ENCODE results near the gene TAF10.

The TAF10 gene

GRCh38 chr11:6612213-6613041 lies at the start of gene TAF10:
TSS of gene TAF10 (minus strand) at chr11:6612216. CDS start at chr11:6612189, 27 bp downstream.
- Histone ChIP-seq H3K36me3 (ENCODE audit: insufficient read depth, low read length) (peaks cover 36% of the 10 kb centered on the region), H3K4me3 (peak within 1 kb of the TSS; percentile 94), H3K27ac (peak within 1 kb of the TSS; percentile 92), H3K9ac (ENCODE audit: insufficient read length) (peak within 1 kb of the TSS; percentile 89), H3K9me3 (ENCODE audit: low read depth, low read length) (no peaks in the 10 kb centered on the region)
- peak; percentile 64 for DNase-seq (ENCODE audit: low read depth, low spot score)
- TF ChIP-seq FOXP2 (optimal IDR thresholded peaks at IDR 0.05; ENCODE audit: control extremely low read depth, extremely low read length, insufficient read depth) = peak; percentile 91
- no peak for TF ChIP-seq EZH2 (IDR thresholded peaks at IDR 0.05)
- peak; percentile 97 for TF ChIP-seq POLR2AphosphoS5 (IDR thresholded peaks at IDR 0.05; ENCODE audit: borderline replicate concordance, low read depth, low read length)

GRCh38 chr11:6660712-6661111 lies 48.7 kb upstream of the TAF10 start:
- Histone ChIP-seq H3K27ac (no peak overlapping the region), H3K9me3 (ENCODE audit: low read depth, low read length) (no peaks in the 10 kb centered on the region), H3K4me3 (no peak overlapping the region), H3K36me3 (ENCODE audit: insufficient read depth, low read length) (no peaks in the 10 kb centered on the region), H3K9ac (ENCODE audit: insufficient read length) (no peak overlapping the region)
- TF ChIP-seq POLR2AphosphoS5 (IDR thresholded peaks at IDR 0.05; ENCODE audit: borderline replicate concordance, low read depth, low read length) (no peak), EZH2 (IDR thresholded peaks at IDR 0.05) (no peak), FOXP2 (optimal IDR thresholded peaks at IDR 0.05; ENCODE audit: control extremely low read depth, extremely low read length, insufficient read depth) (no peak)
- DNase-seq (ENCODE audit: low read depth, low spot score) = no peak

GRCh38 chr11:6658647-6659046 lies 46.6 kb upstream of the TAF10 start:
- H3K9ac ChIP-seq (ENCODE audit: insufficient read length) = no peak overlapping the region
- no peaks in the 10 kb centered on the region for H3K9me3 ChIP-seq (ENCODE audit: low read depth, low read length)
- no peak overlapping the region for H3K27ac ChIP-seq
- TF ChIP-seq FOXP2 (optimal IDR thresholded peaks at IDR 0.05; ENCODE audit: control extremely low read depth, extremely low read length, insufficient read depth) (no peak), POLR2AphosphoS5 (IDR thresholded peaks at IDR 0.05; ENCODE audit: borderline replicate concordance, low read depth, low read length) (no peak), EZH2 (IDR thresholded peaks at IDR 0.05) (no peak)
- no peak overlapping the region for H3K4me3 ChIP-seq
- no peak for DNase-seq (ENCODE audit: low read depth, low spot score)
- no peaks in the 10 kb centered on the region for H3K36me3 ChIP-seq (ENCODE audit: insufficient read depth, low read length)

GRCh38 chr11:6657346-6657745 lies 45.3 kb upstream of the TAF10 start:
- H3K9me3 ChIP-seq (ENCODE audit: low read depth, low read length) = no peaks in the 10 kb centered on the region
- no peak for TF ChIP-seq FOXP2 (optimal IDR thresholded peaks at IDR 0.05; ENCODE audit: control extremely low read depth, extremely low read length, insufficient read depth)
- H3K36me3 ChIP-seq (ENCODE audit: insufficient read depth, low read length) = no peaks in the 10 kb centered on the region
- H3K9ac ChIP-seq (ENCODE audit: insufficient read length) = no peak overlapping the region
- DNase-seq (ENCODE audit: low read depth, low spot score) = no peak
- no peak overlapping the region for H3K27ac ChIP-seq
- no peak overlapping the region for H3K4me3 ChIP-seq

- TF ChIP-seq POLR2AphosphoS5 (IDR thresholded peaks at IDR 0.05; ENCODE audit: borderline replicate concordance, low read depth, low read length) = no peak
- no peak for TF ChIP-seq EZH2 (IDR thresholded peaks at IDR 0.05)
- no peak for TF ChIP-seq FOXP2 (optimal IDR thresholded peaks at IDR 0.05; ENCODE audit: control extremely low read depth, extremely low read length, insufficient read depth)
- Histone ChIP-seq H3K9ac (ENCODE audit: insufficient read length) (peak overlapping the region; percentile 72), H3K9me3 (ENCODE audit: low read depth, low read length) (no peaks in the 10 kb centered on the region), H3K4me3 (peak overlapping the region; percentile 86), H3K36me3 (ENCODE audit: insufficient read depth, low read length) (no peaks in the 10 kb centered on the region), H3K27ac (peak overlapping the region; percentile 46; the same call in 1 of the 2 replicates)
- no peak for DNase-seq (ENCODE audit: low read depth, low spot score)
Observed at GRCh38 chr11:6656936-6657335, 44.9 kb upstream of the TAF10 start.

GRCh38 chr11:6656584-6656915 lies 44.5 kb upstream of the TAF10 start:
- H3K9ac ChIP-seq (ENCODE audit: insufficient read length) = peak overlapping the region; percentile 72
- no peaks in the 10 kb centered on the region for H3K9me3 ChIP-seq (ENCODE audit: low read depth, low read length)
- no peak for DNase-seq (ENCODE audit: low read depth, low spot score)
- H3K36me3 ChIP-seq (ENCODE audit: insufficient read depth, low read length) = 0 out of 2 replicates have a peak, but pooled peaks cover 2% of the 10 kb centered on the region
- TF ChIP-seq EZH2 (IDR thresholded peaks at IDR 0.05) (no peak), POLR2AphosphoS5 (IDR thresholded peaks at IDR 0.05; ENCODE audit: borderline replicate concordance, low read depth, low read length) (no peak), FOXP2 (optimal IDR thresholded peaks at IDR 0.05; ENCODE audit: control extremely low read depth, extremely low read length, insufficient read depth) (no peak)
- H3K27ac ChIP-seq = peak overlapping the region; percentile 46; the same call in 1 of the 2 replicates
- H3K4me3 ChIP-seq = peak overlapping the region; percentile 86

- Histone ChIP-seq H3K9ac (ENCODE audit: insufficient read length) (peak within 1 kb of the TSS; percentile 81), H3K9me3 (ENCODE audit: low read depth, low read length) (no peaks in the 10 kb centered on the region), H3K36me3 (ENCODE audit: insufficient read depth, low read length) (0 out of 2 replicates have a peak, but pooled peaks cover 3% of the 10 kb centered on the region), H3K4me3 (peak within 1 kb of the TSS; percentile 93), H3K27ac (peak within 1 kb of the TSS; percentile 60; the same call in 1 of the 2 replicates)
- TF ChIP-seq POLR2AphosphoS5 (IDR thresholded peaks at IDR 0.05; ENCODE audit: borderline replicate concordance, low read depth, low read length) (0 out of 2 replicates have a peak, but pooled peaks have one; percentile 31), EZH2 (IDR thresholded peaks at IDR 0.05) (no peak), FOXP2 (optimal IDR thresholded peaks at IDR 0.05; ENCODE audit: control extremely low read depth, extremely low read length, insufficient read depth) (no peak)
- no peak for DNase-seq (ENCODE audit: low read depth, low spot score)
Observed at GRCh38 chr11:6655790-6656583, 44.0 kb upstream of the TAF10 start, which contains the start of gene DCHS1. TSS of gene DCHS1 (minus strand) at chr11:6655809. CDS start at chr11:6641613, 14,196 bp downstream.
